K562 (cell line): Measurements from ENCODE around the gene C1orf56.

ENCODE experiments used
- ATF1 ChIP-seq, 2 experiments: fragments of 450-650 bp in 1 of 2; IDR thresholded peaks; 2 replicates each; pipeline ENCODE4 v1.6.1; 2016; ENCODE audit warnings: missing compliant biosample characterization in 1 of 2, missing genetic modification characterization in 1 of 2
- ETV6 ChIP-seq, 3 experiments: fragments of 150-350 bp in 1 of 3; sonication (generic) in 1 of 3; formaldehyde crosslinking in 1 of 3; IDR thresholded peaks; 2 replicates each; pipeline versions ENCODE4 v1.6.1 to v1.8.0; 2014 to 2022; ENCODE audit warnings: borderline replicate concordance in 2 of 3, low read depth in 2 of 3, antibody characterized with exemption in 1 of 3, low read length in 1 of 3, mild to moderate bottlenecking in 1 of 3, missing genetic modification reagents in 1 of 3
- EZH2 ChIP-seq: IDR thresholded peaks from 2 replicates; pipeline ENCODE4 v1.6.1; 2012; ENCODE audit warnings: low read depth, mild to moderate bottlenecking, inconsistent platforms, low read length, borderline replicate concordance
- HCFC1 ChIP-seq: IDR thresholded peaks from 2 replicates; pipeline ENCODE4 v1.6.1; 2012; ENCODE audit warnings: low read depth, low read length, improper control_type of control experiment
- LEF1 ChIP-seq: fragments of 450-650 bp; IDR thresholded peaks from 2 replicates; pipeline ENCODE4 v1.6.1; 2016; ENCODE audit warnings: mild to moderate bottlenecking
- NBN ChIP-seq: fragments of 450-650 bp; IDR thresholded peaks from 2 replicates; pipeline ENCODE4 v1.6.1; 2016; ENCODE audit warnings: low read depth, mild to moderate bottlenecking
- PHF20 ChIP-seq: fragments of 450-650 bp; IDR thresholded peaks from 2 replicates; pipeline ENCODE4 v1.6.1; 2018; ENCODE audit not compliant: partially characterized antibody
- POLR2AphosphoS5 ChIP-seq: IDR thresholded peaks from 2 replicates; pipeline ENCODE4 v1.6.1; 2011; ENCODE audit warnings: mild to moderate bottlenecking, low read depth, low read length, moderate library complexity; ENCODE audit not compliant: control insufficient read depth, insufficient read depth
- RAD21 ChIP-seq, 2 experiments: fragments of 250-450 bp in 1 of 2; fragments of 450-650 bp in 1 of 2; sonication (Bioruptor Pico) in 1 of 2; formaldehyde crosslinking in 1 of 2; IDR thresholded peaks in 1 of 2; conservative IDR thresholded peaks in 1 of 2; 2 replicates each; pipeline versions ENCODE4 v1.4.0 to v1.8.0; 2020 to 2022; ENCODE audit warnings: mild to moderate bottlenecking in 2 of 2, moderate library complexity in 1 of 2
- SMAD1 ChIP-seq: fragments of 150-350 bp; IDR thresholded peaks from 2 replicates; pipeline ENCODE4 v1.6.1; 2014; ENCODE audit warnings: low read length, low read depth; ENCODE audit not compliant: partially characterized antibody
- SP1 ChIP-seq: sonication (generic); formaldehyde crosslinking; IDR thresholded peaks from 2 replicates; pipeline ENCODE4 v1.8.1; 2022; ENCODE audit warnings: mild to moderate bottlenecking, missing genetic modification reagents
- ZNF41 ChIP-seq: fragments of 250-450 bp; sonication (Bioruptor Pico); conservative IDR thresholded peaks from 2 replicates; pipeline ENCODE4 v1.4.0; 2020; ENCODE audit warnings: mild to moderate bottlenecking
- ZNF507 ChIP-seq: conservative IDR thresholded peaks from 2 replicates; pipeline ENCODE4 v1.6.1; 2017; ENCODE audit warnings: missing genetic modification characterization, missing compliant biosample characterization

- TF ChIP-seq RAD21 (CRISPR knock-in tag; conservative IDR thresholded peaks at IDR 0.05 in 1 of 2, IDR thresholded peaks at IDR 0.05 in 1 of 2) (no peak), HCFC1 (no peak), POLR2AphosphoS5 (no peak), ETV6 (IDR thresholded peaks at IDR 0.05; ENCODE audit: borderline replicate concordance in 1 of 2, low read depth in 2 of 2, low read length in 1 of 2) (no peak), ETV6 (CRISPR knock-in tag; IDR thresholded peaks at IDR 0.05; ENCODE audit: borderline replicate concordance) (no peak), SMAD1 (no peak), EZH2 (no peak), LEF1 (no peak), ATF1 (CRISPR knock-in tag; IDR thresholded peaks at IDR 0.05) (no peak), ATF1 (tag; IDR thresholded peaks at IDR 0.05) (no peak), ZNF507 (tag) (no peak), SP1 (CRISPR knock-in tag) (no peak), PHF20 (no peak), ZNF41 (no peak), NBN (no peak)
These were observed 44.9 kb upstream of the C1orf56 start for GRCh38 chr1:151002611-151003010.
